ENCODE data around the gene GRIFIN. TPM values are rescaled to one million over a fixed set of nuclear protein-coding genes. Genes with fewer than 3 reads are reported as not detected.

The GRIFIN gene
- total RNA-seq, 1 donor from 2014 or later = not detected

- DNase-seq = no peak
- H3K27me3 ChIP-seq (ENCODE audit: low read depth) = peaks cover 36% of the 10 kb centered on the region
- intact Hi-C loops (cut with micrococcal nuclease) = no loop called here
- peaks cover 12% of the 10 kb centered on the region for H3K4me1 ChIP-seq
- H3K9me3 ChIP-seq (replicated peaks) = no peaks in the 10 kb centered on the region
- TF ChIP-seq, protein P1, sequence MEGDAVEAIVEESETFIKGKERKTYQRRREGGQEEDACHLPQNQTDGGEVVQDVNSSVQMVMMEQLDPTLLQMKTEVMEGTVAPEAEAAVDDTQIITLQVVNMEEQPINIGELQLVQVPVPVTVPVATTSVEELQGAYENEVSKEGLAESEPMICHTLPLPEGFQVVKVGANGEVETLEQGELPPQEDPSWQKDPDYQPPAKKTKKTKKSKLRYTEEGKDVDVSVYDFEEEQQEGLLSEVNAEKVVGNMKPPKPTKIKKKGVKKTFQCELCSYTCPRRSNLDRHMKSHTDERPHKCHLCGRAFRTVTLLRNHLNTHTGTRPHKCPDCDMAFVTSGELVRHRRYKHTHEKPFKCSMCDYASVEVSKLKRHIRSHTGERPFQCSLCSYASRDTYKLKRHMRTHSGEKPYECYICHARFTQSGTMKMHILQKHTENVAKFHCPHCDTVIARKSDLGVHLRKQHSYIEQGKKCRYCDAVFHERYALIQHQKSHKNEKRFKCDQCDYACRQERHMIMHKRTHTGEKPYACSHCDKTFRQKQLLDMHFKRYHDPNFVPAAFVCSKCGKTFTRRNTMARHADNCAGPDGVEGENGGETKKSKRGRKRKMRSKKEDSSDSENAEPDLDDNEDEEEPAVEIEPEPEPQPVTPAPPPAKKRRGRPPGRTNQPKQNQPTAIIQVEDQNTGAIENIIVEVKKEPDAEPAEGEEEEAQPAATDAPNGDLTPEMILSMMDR (IDR thresholded peaks at IDR 0.05; ENCODE audit: borderline replicate concordance) = no peak
- H3K36me3 ChIP-seq = no peaks in the 10 kb centered on the region
- H3K27ac ChIP-seq (replicated peaks) = no peak overlapping the region
- H3K4me3 ChIP-seq = no peak overlapping the region
Observed at GRCh38 chr7:2498708-2499107, 22.5 kb upstream of the GRIFIN start.

- intact Hi-C loops (cut with micrococcal nuclease) = no loop called here
- peaks cover 36% of the 10 kb centered on the region for H3K27me3 ChIP-seq (ENCODE audit: low read depth)
- H3K27ac ChIP-seq (replicated peaks) = no peak overlapping the region
- no peaks in the 10 kb centered on the region for H3K36me3 ChIP-seq
- H3K4me1 ChIP-seq = peaks cover 22% of the 10 kb centered on the region
- no peaks in the 10 kb centered on the region for H3K9me3 ChIP-seq (replicated peaks)
- no peak for DNase-seq
- no peak overlapping the region for H3K4me3 ChIP-seq
- TF ChIP-seq, protein P1 (IDR thresholded peaks at IDR 0.05; ENCODE audit: borderline replicate concordance) = no peak
Observed at GRCh38 chr7:2497500-2498336, 21.5 kb upstream of the GRIFIN start.

- Histone ChIP-seq H3K9me3 (replicated peaks) (no peaks in the 10 kb centered on the region), H3K27ac (replicated peaks) (no peak overlapping the region), H3K27me3 (ENCODE audit: low read depth) (peaks cover 36% of the 10 kb centered on the region), H3K4me1 (peaks cover 23% of the 10 kb centered on the region), H3K36me3 (no peaks in the 10 kb centered on the region), H3K4me3 (no peak overlapping the region)
- no peak for DNase-seq
- TF ChIP-seq, protein P1 (IDR thresholded peaks at IDR 0.05; ENCODE audit: borderline replicate concordance) = no peak
- intact Hi-C loops (cut with micrococcal nuclease) = no loop called here
Observed at GRCh38 chr7:2497065-2497464, 20.9 kb upstream of the GRIFIN start.

- no peaks in the 10 kb centered on the region for H3K36me3 ChIP-seq
- intact Hi-C loops (cut with micrococcal nuclease) = no loop called here
- H3K27ac ChIP-seq (replicated peaks) = no peak overlapping the region
- no peak overlapping the region for H3K4me3 ChIP-seq
- DNase-seq = no peak
- peaks cover 36% of the 10 kb centered on the region for H3K27me3 ChIP-seq (ENCODE audit: low read depth)
- H3K4me1 ChIP-seq = peaks cover 23% of the 10 kb centered on the region
- TF ChIP-seq, protein P1 (IDR thresholded peaks at IDR 0.05; ENCODE audit: borderline replicate concordance) = no peak
- no peaks in the 10 kb centered on the region for H3K9me3 ChIP-seq (replicated peaks)
Observed at GRCh38 chr7:2496375-2496774, 20.2 kb upstream of the GRIFIN start.

DNA sequence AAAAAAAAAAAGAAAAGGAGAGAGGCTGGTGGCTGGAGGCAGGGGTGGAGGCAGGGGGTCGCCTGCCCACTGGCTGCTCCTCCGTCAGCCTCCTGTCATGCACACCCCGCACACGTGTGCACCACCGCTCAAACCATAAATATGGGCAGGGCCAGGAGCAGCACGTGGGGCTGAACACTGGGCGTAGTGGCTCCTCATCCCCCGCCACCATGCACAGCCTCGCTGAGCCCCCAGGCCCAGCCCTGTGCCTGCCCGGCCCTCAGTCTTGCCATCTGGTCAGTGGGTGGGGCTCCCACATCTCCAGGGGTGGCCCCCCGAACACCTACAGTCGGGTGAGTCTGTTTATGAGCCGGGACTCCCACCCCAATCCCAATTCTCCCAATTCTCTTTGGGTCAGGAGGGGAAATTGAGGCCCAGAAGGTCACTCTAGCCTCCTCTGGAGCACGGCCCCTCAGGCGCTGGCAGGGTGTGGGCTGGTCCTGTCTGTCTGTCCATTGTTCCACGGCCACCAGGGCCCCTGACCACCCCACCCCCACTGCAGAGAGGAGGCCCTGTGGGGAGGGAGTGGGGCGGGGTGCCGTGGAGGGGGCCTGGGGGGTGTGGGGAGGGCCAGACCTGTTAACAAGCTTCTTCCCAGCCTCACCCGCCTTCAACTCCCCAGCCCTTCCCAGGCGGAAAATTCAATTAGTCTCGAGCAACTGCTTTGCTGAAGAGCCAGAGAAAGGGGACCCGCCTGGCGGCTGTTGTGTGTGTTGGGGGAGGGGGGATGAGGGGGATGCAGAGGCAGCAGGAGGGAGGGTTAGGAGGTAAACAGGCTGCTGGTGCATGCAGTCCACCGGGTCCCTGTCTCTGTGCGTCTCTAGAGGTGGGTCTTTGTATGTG lies 19.5 kb upstream of the GRIFIN start:
- TF ChIP-seq, protein P1 (IDR thresholded peaks at IDR 0.05; ENCODE audit: borderline replicate concordance) = no peak
- no peaks in the 10 kb centered on the region for H3K9me3 ChIP-seq (replicated peaks)
- intact Hi-C loops (cut with micrococcal nuclease) = no loop called here
- H3K36me3 ChIP-seq = no peaks in the 10 kb centered on the region
- H3K4me1 ChIP-seq = peaks cover 25% of the 10 kb centered on the region
- no peak for DNase-seq
- peaks cover 36% of the 10 kb centered on the region for H3K27me3 ChIP-seq (ENCODE audit: low read depth)
- H3K4me3 ChIP-seq = no peak overlapping the region
- no peak overlapping the region for H3K27ac ChIP-seq (replicated peaks)

All from left ventricle myocardium inferior (tissue), 1 donor.